ENCODE data around the gene MLF2.
A peak's percentile ranks its signal among the peaks of the same experiment; 100 is the strongest.
"Not testable (repeated sequence)": the region's sequence is repeated elsewhere in the genome, so short reads cannot be mapped to it uniquely, and the experiment has no call there.

Gene MLF2

GRCh38 chr12:6764011-6764828 is 11.3 kb upstream of the MLF2 start:
- peak; percentile 98 for FAIRE-seq

DNA sequence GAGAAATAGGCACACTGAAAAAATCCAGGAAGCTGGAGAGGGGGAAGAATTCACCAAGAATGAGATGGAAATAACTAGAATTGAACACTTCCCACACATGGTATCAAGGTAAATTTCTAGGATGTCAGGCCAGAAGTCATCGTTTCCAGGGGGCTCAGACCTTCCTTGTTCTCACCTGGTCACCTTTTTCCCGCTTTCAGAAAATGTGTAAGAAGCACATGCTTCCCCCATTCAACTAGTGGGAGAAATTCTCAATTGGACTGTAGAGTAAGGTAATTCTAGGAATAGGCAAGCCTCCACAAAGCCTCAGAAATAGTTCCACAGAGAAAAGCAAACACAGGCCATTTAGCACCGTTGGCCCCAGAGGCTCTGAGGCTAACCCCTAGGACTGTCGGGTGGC is 10.4 kb upstream of the MLF2 start:
- no peak for FAIRE-seq

- FAIRE-seq = no peak
Observed at GRCh38 chr12:6759741-6760140, 6.8 kb upstream of the MLF2 start.

GRCh38 chr12:6758506-6759095 is 5.7 kb upstream of the MLF2 start:
- no peak for FAIRE-seq

DNA sequence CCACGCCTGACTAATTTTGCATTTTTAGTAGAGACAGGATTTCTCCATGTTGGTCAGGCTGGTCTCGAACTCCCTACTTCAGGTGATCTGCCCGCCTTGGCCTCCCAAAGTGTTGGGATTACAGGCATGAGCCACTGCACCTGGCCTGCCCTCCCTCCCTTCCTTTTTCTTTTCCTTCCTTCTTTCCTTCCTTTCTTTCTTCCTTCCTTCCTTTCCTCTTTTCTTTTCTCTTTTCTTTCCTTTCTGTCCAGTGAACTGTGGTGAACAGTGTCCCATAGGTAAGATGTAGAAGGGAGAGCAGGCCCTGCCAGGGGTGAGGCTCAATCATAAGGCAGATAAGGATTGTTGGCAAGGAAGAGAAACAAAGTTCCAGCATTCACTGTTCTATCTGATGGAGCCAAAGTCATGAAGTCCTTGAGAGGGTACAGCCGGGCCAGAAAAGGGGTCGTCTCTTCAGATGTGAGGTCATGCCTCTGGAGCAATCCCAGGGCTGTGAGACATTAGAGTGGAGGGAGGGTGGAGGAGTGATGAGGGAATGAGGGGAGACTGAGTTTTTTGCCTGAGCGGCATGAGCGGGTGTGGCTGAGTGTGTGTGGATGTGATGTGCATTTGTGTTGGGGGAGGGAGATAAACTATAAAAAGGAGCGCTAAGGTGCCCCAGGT is 4.2 kb upstream of the MLF2 start:
- no peak for FAIRE-seq

GRCh38 chr12:6754411-6754810 is 1.5 kb upstream of the MLF2 start:
- no peak for FAIRE-seq

DNA sequence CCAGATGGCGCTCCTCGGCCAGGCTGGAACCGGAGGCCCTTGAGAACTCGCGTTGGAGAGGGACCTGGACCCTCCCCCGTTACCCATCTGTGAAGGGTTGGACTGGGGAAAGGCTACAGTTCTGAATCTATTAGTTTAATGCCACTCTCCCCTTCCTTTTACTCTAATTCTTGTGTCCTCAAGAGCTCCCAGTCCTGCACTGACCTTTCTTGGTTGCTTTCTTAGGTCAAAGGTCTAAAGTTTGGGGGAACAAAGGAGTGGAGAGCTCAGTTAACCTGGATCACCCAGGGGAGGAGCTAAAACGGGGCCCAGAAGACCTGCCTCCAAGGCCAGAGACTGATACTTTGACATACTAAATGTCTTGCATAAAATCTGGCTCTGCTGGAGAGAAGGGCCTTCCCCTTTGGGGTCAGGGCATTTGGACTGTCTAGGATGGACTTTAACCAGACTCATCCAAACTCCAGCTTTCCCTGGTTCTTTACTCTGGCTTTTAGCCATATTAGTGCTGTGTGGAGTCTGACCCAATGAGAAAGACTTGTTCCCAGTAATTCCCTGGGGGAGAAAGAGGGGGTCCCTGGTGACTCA is 923 bp upstream of the MLF2 start:
- no peak for FAIRE-seq

DNA sequence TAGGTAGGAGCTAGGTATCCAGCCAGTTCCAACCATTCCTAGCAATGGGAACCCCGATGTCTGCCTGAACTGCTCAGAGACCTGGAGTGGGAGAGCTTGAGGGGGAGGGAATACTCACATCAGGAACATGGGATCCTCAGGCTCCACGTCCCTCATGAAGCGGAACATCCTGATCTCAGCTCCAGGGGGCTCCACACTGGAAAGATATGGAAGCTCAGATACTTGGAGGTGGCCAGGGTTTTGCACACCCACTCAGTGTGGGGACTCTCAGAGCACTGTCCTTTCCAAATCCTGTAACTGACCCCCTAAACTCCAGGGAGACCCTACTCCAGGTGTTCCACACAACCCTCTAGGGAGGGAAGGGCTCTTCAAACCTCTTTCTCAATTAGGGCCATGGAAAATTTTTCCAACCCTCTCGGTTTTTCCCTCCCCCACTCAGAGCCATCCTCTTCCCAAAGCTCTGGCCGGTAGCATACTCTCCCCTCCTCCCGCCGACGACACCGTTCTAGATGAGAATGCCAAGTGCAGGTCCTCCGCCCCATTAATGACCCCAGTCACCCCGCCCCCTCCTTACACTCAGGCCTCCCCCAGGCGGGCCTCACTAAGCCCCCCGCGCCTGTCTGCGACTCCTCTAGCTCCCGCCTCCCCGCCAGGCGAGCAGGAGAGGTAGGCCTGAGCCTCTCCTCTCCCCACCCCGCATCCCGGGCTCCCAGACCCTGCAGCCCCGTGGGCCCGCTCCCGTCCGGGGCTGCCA is 597 bp downstream of the MLF2 start:
- FAIRE-seq = no peak

GRCh38 chr12:6751767-6752166 is 1.2 kb downstream of the MLF2 start:
- FAIRE-seq = no peak

DNA sequence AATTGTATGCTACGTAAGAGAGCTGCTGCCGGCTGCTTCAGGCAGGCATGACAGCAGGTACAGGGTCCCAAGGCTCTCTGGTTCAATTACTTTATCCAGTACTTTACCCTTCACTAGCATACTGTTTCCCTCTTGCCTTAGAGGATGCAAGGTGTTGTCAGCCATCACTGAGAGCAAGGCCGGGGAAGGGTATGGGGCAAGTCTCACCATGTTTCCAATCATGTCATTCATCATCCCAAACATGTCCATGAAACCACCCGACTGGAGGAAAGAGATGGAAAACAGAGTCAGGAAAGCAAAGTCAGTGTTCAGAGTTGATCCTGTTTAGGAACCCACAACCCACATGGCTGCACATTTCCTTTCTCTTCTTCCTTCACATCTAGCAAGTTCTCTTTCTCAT is 2.4 kb downstream of the MLF2 start:
- FAIRE-seq = no peak

GRCh38 chr12:6748761-6749160 is 4.2 kb downstream of the MLF2 start:
- no peak for FAIRE-seq

- no peak for FAIRE-seq
Observed at GRCh38 chr12:6747216-6747615, 5.7 kb downstream of the MLF2 start.

DNA sequence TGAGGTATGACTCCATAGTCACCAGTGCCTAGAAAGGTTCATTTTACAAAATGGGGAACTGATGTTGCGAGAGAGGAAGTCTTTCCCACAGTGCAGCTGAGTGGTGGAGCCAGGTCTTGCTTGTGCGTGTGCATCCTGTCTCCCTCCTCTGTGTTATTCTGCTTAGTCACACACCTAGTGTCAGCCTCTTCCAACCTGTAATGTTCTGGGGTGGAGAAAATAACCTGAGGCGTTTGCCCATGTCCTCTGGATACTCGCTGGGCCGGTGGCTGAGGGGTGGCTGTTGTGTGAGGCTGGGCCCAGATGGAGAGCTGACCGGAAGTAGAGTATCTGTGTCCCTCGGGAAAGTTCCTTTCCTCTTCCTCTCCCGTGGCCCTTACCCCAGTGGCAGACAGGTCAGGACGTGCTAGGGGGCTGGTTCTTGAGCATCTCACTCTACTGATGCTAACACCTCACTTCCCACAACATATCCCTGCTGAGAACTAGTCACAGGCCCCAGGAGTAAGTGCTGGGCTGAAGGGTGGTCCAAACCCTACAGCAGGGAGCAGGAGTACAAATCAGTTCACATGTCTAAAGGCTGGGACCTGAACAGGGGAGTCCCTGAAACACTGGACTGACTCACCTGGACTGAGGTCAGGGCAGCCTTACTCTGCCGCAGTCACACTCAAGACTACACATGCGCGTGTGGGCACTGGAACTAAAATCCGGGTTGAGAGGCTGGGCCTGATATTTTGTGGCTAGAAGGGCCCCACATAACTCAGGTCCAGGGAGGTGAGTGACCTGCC is 7.0 kb downstream of the MLF2 start:
- no peak for FAIRE-seq

GRCh38 chr12:6743300-6743699 is 9.6 kb downstream of the MLF2 start:
- not testable (repeated sequence) for FAIRE-seq

- no peak for FAIRE-seq
Observed at GRCh38 chr12:6742834-6743233, 10.1 kb downstream of the MLF2 start.

- not testable (repeated sequence) for FAIRE-seq
Observed at GRCh38 chr12:6742080-6742479, 10.9 kb downstream of the MLF2 start.

DNA sequence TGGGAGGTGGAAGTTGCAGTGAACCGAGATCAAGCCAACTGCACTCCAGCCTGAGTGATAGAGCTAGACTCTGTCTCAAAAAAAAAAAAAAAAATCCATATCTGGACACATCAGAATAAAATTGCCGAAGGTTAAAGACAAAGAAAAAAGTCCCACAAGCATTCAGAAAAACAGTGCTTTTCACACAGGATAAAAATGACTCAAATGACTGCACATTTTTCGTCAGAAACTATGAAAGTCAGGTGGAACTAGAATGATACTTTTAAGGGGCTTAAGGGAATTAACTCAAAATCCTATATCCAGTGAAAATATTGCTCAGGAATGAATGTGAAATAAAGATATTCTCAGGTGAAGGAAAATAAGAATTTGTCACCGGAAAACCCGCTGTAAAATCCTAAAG is 16.2 kb downstream of the MLF2 start:
- FAIRE-seq = no peak

- peak; percentile 50 for FAIRE-seq
Observed at GRCh38 chr12:6735448-6736191, 17.3 kb downstream of the MLF2 start.

DNA sequence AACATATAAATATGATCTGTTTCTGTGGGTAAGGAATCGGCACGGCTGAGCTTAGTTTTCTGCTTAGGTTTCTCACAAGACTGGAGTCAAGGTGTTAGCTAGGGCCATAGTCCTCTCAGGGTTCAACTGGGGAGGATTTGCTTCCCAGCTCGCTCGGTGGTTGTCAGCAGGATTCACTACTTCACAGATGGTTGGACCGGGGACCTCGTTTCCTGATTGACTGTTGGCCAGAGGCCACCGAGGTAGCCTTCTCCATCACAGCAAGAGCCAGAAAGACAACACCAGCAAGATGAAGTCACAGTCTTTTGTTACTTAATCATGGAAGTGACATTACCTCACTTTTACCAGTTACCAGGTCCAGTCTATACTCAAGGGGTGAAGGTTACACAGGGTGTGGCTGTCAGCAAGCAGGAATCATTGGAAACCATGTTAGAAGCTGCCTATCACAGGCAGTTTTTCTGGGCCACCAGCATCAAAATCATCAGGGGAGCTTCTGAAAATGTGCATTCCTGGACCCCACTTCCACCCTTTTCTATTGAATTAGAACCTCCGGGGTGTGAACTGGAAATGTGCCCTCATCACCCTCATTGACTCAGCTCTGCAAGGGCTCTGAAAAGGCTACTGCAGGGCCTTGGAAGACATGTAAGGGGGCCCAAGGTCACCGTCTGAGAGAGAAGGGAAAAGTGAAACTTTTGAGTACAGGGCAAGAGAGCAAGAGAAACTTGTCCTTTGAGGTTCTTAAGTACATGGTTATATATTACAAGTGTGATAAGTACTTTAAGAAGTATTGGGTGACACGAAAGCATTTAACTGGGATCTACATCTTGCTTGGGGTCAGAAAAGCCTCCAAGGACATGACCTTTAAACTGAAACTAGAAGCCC is 18.2 kb downstream of the MLF2 start:
- FAIRE-seq = no peak

DNA sequence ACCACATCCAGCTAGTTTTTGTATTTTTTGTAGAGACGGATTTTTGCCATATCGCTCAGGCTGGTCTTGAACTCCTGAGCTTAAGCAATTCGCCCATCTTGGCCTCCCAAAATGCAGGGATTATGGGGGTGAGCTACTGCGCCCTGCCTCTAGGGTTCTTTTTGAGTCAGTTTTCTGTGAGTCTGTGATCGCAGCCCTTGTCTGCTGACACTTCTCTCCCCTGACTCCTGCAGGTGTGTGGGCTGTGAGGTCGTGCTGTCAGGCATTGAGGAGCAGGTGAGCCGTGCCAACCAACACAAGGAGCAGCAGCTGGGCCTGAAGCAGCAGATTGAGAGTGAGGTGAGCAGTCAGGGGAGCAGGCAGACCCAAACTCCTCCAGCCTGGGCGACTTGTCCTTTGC is 22.8 kb downstream of the MLF2 start:
- no peak for FAIRE-seq
